IMR-90 (cell line): ENCODE data around the gene MAGI2. TPM values are rescaled to one million over a fixed set of nuclear protein-coding genes. Genes with fewer than 3 reads are reported as not detected.

Experiments
- ATAC-seq: fragments of 200-7000 bp; cut with Tn5 transposase; 2 replicates; pipeline ENCODE4 v1.9.1; 2020; ENCODE audit warnings: low read depth, mild to moderate bottlenecking, moderate library complexity
- BruUV-seq: library from RNA; stranded (reverse); fragments of 400-500 nt; replicated peaks from 2 replicates; lab custom pipeline; 2021; lab: Mats Ljungman, UMichigan
- CTCF ChIA-PET: fragments of 300-600 bp; formaldehyde crosslinking; extraction: SDS; loops from one replicate; lab custom pipeline; 2021; ENCODE audit warnings: antibody characterized with exemption; lab: Yijun Ruan, JAX
- POLR2A ChIA-PET: fragments of 300-600 bp; sonication (Branson Sonifier 250); formaldehyde crosslinking; loops from one replicate; lab custom pipeline; 2022; ENCODE audit warnings: antibody characterized with exemption; ENCODE audit not compliant: unreplicated experiment; lab: Charles Lee
- DNase-seq: peaks from one replicate; pipeline ENCODE4 v3.0.0; 2013
- H2AFZ ChIP-seq: replicated peaks from 2 replicates; pipeline ENCODE3; 2013; ENCODE audit warnings: low read length, mild to moderate bottlenecking; ENCODE audit not compliant: poor library complexity
- H2AK5ac ChIP-seq: 2 replicates; pipeline ENCODE4 v1.6.1; 2013; ENCODE audit warnings: low read depth, low read length, inconsistent platforms
- H2AK9ac ChIP-seq: replicated peaks from 2 replicates; pipeline ENCODE3; 2013; ENCODE audit warnings: mild to moderate bottlenecking, low read depth, low read length, moderate library complexity; ENCODE audit not compliant: poor library complexity
- H2BK120ac ChIP-seq: 2 replicates; pipeline ENCODE4 v1.6.1; 2013; ENCODE audit warnings: low read depth, low read length, inconsistent platforms
- H2BK15ac ChIP-seq: 3 replicates; pipeline ENCODE4 v1.6.1; 2013; ENCODE audit warnings: low read depth, low read length, inconsistent platforms
- H2BK20ac ChIP-seq: 2 replicates; pipeline ENCODE4 v1.6.1; 2013; ENCODE audit warnings: low read depth, mild to moderate bottlenecking, inconsistent platforms, low read length, moderate library complexity
- H2BK5ac ChIP-seq: 2 replicates; pipeline ENCODE4 v1.6.1; 2013; ENCODE audit warnings: mild to moderate bottlenecking, low read depth, low read length, inconsistent platforms; ENCODE audit not compliant: poor library complexity, severe bottlenecking
- H3K14ac ChIP-seq: replicated peaks from 2 replicates; pipeline ENCODE4 v1.6.1; 2013; ENCODE audit warnings: low read depth, low read length, inconsistent platforms
- H3K18ac ChIP-seq: 2 replicates; pipeline ENCODE4 v1.6.1; 2013; ENCODE audit warnings: low read depth, low read length, control low read depth
- H3K23ac ChIP-seq: 2 replicates; pipeline ENCODE4 v1.6.1; 2013; ENCODE audit warnings: low read depth, low read length, inconsistent platforms
- H3K27ac ChIP-seq: 2 replicates; pipeline ENCODE4 v1.5.1; 2013; ENCODE audit warnings: mild to moderate bottlenecking, control low read depth, low read length; ENCODE audit not compliant: insufficient read depth
- H3K27me3 ChIP-seq: 2 replicates; pipeline ENCODE4 v1.6.1; 2013; ENCODE audit warnings: low read length; ENCODE audit not compliant: control insufficient read depth, insufficient read depth
- H3K36me3 ChIP-seq: 2 replicates; pipeline ENCODE4 v1.6.1; 2013; ENCODE audit warnings: low read length, mixed read lengths; ENCODE audit not compliant: control insufficient read depth, insufficient read depth
- H3K4ac ChIP-seq: 2 replicates; pipeline ENCODE4 v1.6.1; 2013; ENCODE audit warnings: low read depth, low read length, inconsistent platforms
- H3K4me1 ChIP-seq: 2 replicates; pipeline ENCODE4 v1.6.1; 2013; ENCODE audit warnings: low read length, mixed read lengths; ENCODE audit not compliant: control insufficient read depth, insufficient read depth
- H3K4me2 ChIP-seq: 2 replicates; pipeline ENCODE4 v1.6.1; 2013; ENCODE audit warnings: low read depth, mild to moderate bottlenecking, control low read depth, low read length, moderate library complexity
- H3K4me3 ChIP-seq: 2 replicates; pipeline ENCODE4 v1.5.1; 2013; ENCODE audit warnings: low read depth, mild to moderate bottlenecking, control low read depth, low read length, moderate library complexity; ENCODE audit not compliant: insufficient read depth
- H3K56ac ChIP-seq: 2 replicates; pipeline ENCODE4 v1.6.1; 2013; ENCODE audit warnings: low read length, inconsistent platforms; ENCODE audit not compliant: insufficient read depth; ENCODE audit errors: extremely low read depth
- H3K79me1 ChIP-seq, 2 experiments: 2 replicates each; pipeline ENCODE4 v1.6.1; 2013; ENCODE audit warnings: low read length in 2 of 2, inconsistent platforms in 1 of 2, low read depth in 1 of 2
- H3K9ac ChIP-seq: 2 replicates; pipeline ENCODE4 v1.6.1; 2013; ENCODE audit warnings: low read depth, low read length, control low read depth
- H3K9me1 ChIP-seq: 2 replicates; pipeline ENCODE4 v1.6.1; 2013; ENCODE audit warnings: low read length, inconsistent platforms; ENCODE audit not compliant: insufficient read depth
- H3K9me3 ChIP-seq: 2 replicates; pipeline ENCODE4 v1.6.1; 2013; ENCODE audit warnings: low read length; ENCODE audit not compliant: control insufficient read depth, insufficient read depth
- H4K20me1 ChIP-seq: 2 replicates; pipeline ENCODE4 v1.6.1; 2013; ENCODE audit warnings: low read length, inconsistent platforms; ENCODE audit not compliant: insufficient read depth
- H4K5ac ChIP-seq: 2 replicates; pipeline ENCODE4 v1.6.1; 2013; ENCODE audit warnings: mild to moderate bottlenecking, low read depth, low read length, control low read depth
- H4K8ac ChIP-seq, 2 experiments: 2 replicates each; pipeline ENCODE4 v1.6.1; 2013; ENCODE audit warnings: low read depth in 2 of 2, low read length in 2 of 2, control low read depth in 1 of 2, inconsistent platforms in 1 of 2
- H4K91ac ChIP-seq: 2 replicates; pipeline ENCODE4 v1.6.1; 2013; ENCODE audit warnings: low read depth, low read length, inconsistent platforms; ENCODE audit not compliant: insufficient read depth
- CHD1 ChIP-seq: IDR thresholded peaks from 2 replicates; pipeline ENCODE4 v1.6.1; 2012; ENCODE audit warnings: low read depth, low read length, improper control_type of control experiment
- FOS ChIP-seq: fragments of 150-350 bp; IDR thresholded peaks from 2 replicates; pipeline ENCODE4 v1.6.1; 2016; ENCODE audit warnings: low read depth, low read length
- MAFK ChIP-seq: IDR thresholded peaks from 2 replicates; pipeline ENCODE4 v1.6.1; 2012; ENCODE audit warnings: low read depth, low read length, improper control_type of control experiment
- MXI1 ChIP-seq: IDR thresholded peaks from 2 replicates; pipeline ENCODE4 v1.6.1; 2012; ENCODE audit warnings: low read depth, mild to moderate bottlenecking, low read length, moderate library complexity, borderline replicate concordance
- NFE2L2 ChIP-seq: fragments of 150-350 bp; IDR thresholded peaks from 2 replicates; pipeline ENCODE4 v1.6.1; 2016; ENCODE audit warnings: low read depth, mild to moderate bottlenecking, low read length
- POLR2A ChIP-seq: IDR thresholded peaks from 2 replicates; pipeline ENCODE4 v1.6.1; 2012; ENCODE audit warnings: mild to moderate bottlenecking, low read depth, low read length
- RAD21 ChIP-seq: IDR thresholded peaks from 2 replicates; pipeline ENCODE4 v1.6.1; 2012; ENCODE audit warnings: low read length, improper control_type of control experiment
- RCOR1 ChIP-seq: IDR thresholded peaks from 2 replicates; pipeline ENCODE4 v1.6.1; 2012; ENCODE audit warnings: mild to moderate bottlenecking, low read length, improper control_type of control experiment; ENCODE audit not compliant: insufficient replicate concordance
- RFX5 ChIP-seq: IDR thresholded peaks from 2 replicates; pipeline ENCODE4 v1.8.0; 2012; ENCODE audit warnings: low read depth, mild to moderate bottlenecking, low read length, moderate library complexity
- SMC3 ChIP-seq: fragments of 150-350 bp; IDR thresholded peaks from 2 replicates; pipeline ENCODE4 v1.6.1; 2016; ENCODE audit warnings: low read depth, mild to moderate bottlenecking, antibody characterized with exemption, low read length, moderate library complexity
- WGBS, 2 experiments: methylation state at CpG; one replicate each; pipeline versions ENCODE4 v1.1.5 to v1.1.7; 2013; ENCODE audit warnings: missing lambda C conversion rate in 2 of 2; ENCODE audit not compliant: insufficient read length in 1 of 2; ENCODE audit errors: extremely low coverage in 2 of 2; 5-methylcytosine and 5-hydroxymethylcytosine counted together
- dilution Hi-C: fragments of 300-500 bp; cut with HindIII; formaldehyde crosslinking; loops from one replicate; pipeline ENCODE4 v1.14.3; 2018; ENCODE audit warnings: low sequenced_read_pairs; ENCODE audit not compliant: unreplicated experiment
- in situ Hi-C: fragments of 300-500 bp; cut with MboI; formaldehyde crosslinking; loops from 3 replicates; pipeline ENCODE4 v1.14.3; 2019; ENCODE audit warnings: low sequenced_read_pairs, inconsistent platforms, mixed read lengths
- intact Hi-C: fragments of 100-400 bp; cut with micrococcal nuclease; formaldehyde crosslinking; loops from 2 replicates; pipeline ENCODE4 v1.10.0; 2022
- polyA plus RNA-seq, 3 experiments: library from polyadenylated mRNA; depleted of rRNA; stranded (reverse); fragments of >200 nt; gene quantifications; 2 replicates each; pipeline ENCODE4 v1.2.3, GENCODE V29; 2012; ENCODE audit warnings: low replicate concordance in 1 of 3
- total RNA-seq: library from RNA; depleted of rRNA; stranded (reverse); fragments of >200 nt; gene quantifications from 2 replicates; pipeline ENCODE4 v1.2.3, GENCODE V29; 2012
- TF ChIP-seq, protein P1 (sequence below): fragments of 150-350 bp; IDR thresholded peaks from 2 replicates; pipeline ENCODE4 v1.6.1; 2017; ENCODE audit warnings: mild to moderate bottlenecking, antibody characterized with exemption, low read length, low read depth
- TF ChIP-seq, protein P2 (sequence below): conservative IDR thresholded peaks from 2 replicates; pipeline ENCODE4 v1.5.1; 2012; ENCODE audit warnings: mild to moderate bottlenecking, low read depth, low read length, improper control_type of control experiment
- TF ChIP-seq, protein P3 (sequence below): fragments of 150-350 bp; IDR thresholded peaks from 2 replicates; pipeline ENCODE4 v1.6.1; 2016; ENCODE audit warnings: low read depth, mild to moderate bottlenecking, low read length, moderate library complexity, borderline replicate concordance

Gene MAGI2
- total and polyA plus RNA-seq, 2 of the 4 experiments (the other 2 are of a cell fraction): 2.5 to 17.9 TPM

DNA sequence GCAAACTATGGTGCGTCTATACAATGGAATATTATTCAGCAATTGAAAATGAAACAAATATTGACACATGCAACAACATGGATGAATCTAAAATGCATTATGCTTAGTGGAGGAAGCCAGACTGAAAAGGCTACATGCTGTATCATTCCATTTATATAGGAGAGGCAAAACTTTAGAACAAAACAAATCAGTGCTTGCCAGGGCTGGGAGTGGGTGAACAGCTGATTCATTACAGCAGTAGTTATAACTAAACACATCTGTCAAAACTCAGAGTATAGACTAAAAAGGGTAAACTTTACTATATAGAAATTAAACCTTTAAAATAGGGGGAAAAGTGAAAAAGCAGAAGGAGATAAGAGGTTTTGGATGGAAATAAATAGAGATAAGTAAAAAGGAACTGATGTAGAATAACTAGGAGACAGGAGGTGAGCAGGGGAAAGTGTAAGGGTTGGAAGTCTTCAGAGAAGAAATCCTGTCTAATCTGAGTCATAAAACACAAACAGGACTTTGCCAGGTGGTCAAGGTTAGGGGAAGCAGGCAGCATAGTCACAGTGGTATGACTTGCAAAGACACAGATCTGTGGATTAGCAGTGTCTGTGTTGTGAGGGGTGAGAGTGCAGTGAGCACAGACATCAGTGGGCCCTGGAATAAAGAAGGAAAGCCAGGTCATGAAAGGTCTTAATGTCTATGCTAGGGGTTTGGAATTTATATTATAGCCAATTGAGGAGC lies 1305.1 kb downstream of the MAGI2 start:
- DNase-seq (peak; percentile 41), ATAC-seq (no peak)
- no peak overlapping the region for H3K27ac ChIP-seq
- peaks cover 10% of the 10 kb centered on the region for H3K4me1 ChIP-seq
- H3K4me3 ChIP-seq: no peak overlapping the region
- H2BK20ac ChIP-seq: 0 out of 2 replicates have a peak overlapping the region, but pooled peaks have one; percentile 59
- WGBS, 2 experiments: no CpG with 5 or more reads among the region's 1 CpG
- dilution Hi-C loops (no loop called here), in situ Hi-C loops (loop anchor here (25.0 kb wide), 1 partner anchor 789 kb away; no protein-coding TSS in a partner anchor), intact Hi-C loops (no loop called here)
- peak overlapping the region; percentile 88; the same call in 1 of the 2 replicates for H2AK5ac ChIP-seq
- H4K5ac ChIP-seq: no peak overlapping the region
- H3K9me3 ChIP-seq: no peaks in the 10 kb centered on the region
- H4K91ac ChIP-seq: no peak overlapping the region
- H3K36me3 ChIP-seq: no peaks in the 10 kb centered on the region
- H3K23ac ChIP-seq: no peak overlapping the region
- no peak overlapping the region for H3K4ac ChIP-seq
- H3K9me1 ChIP-seq: peaks cover 8% of the 10 kb centered on the region; the same call in 1 of the 2 replicates
- no peak overlapping the region for H2AFZ ChIP-seq
- no TSS peak for BruUV-seq
- H3K27me3 ChIP-seq: no peaks in the 10 kb centered on the region
- no peak overlapping the region for H4K8ac ChIP-seq
- H2BK5ac ChIP-seq: no peak overlapping the region
- H3K9ac ChIP-seq: no peak overlapping the region
- H3K14ac ChIP-seq: no peak overlapping the region
- no peak for TF ChIP-seq RCOR1
- TF ChIP-seq, protein P1, sequence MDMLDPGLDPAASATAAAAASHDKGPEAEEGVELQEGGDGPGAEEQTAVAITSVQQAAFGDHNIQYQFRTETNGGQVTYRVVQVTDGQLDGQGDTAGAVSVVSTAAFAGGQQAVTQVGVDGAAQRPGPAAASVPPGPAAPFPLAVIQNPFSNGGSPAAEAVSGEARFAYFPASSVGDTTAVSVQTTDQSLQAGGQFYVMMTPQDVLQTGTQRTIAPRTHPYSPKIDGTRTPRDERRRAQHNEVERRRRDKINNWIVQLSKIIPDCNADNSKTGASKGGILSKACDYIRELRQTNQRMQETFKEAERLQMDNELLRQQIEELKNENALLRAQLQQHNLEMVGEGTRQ: no peak
- no peak for TF ChIP-seq NFE2L2
- TF ChIP-seq, protein P2, sequence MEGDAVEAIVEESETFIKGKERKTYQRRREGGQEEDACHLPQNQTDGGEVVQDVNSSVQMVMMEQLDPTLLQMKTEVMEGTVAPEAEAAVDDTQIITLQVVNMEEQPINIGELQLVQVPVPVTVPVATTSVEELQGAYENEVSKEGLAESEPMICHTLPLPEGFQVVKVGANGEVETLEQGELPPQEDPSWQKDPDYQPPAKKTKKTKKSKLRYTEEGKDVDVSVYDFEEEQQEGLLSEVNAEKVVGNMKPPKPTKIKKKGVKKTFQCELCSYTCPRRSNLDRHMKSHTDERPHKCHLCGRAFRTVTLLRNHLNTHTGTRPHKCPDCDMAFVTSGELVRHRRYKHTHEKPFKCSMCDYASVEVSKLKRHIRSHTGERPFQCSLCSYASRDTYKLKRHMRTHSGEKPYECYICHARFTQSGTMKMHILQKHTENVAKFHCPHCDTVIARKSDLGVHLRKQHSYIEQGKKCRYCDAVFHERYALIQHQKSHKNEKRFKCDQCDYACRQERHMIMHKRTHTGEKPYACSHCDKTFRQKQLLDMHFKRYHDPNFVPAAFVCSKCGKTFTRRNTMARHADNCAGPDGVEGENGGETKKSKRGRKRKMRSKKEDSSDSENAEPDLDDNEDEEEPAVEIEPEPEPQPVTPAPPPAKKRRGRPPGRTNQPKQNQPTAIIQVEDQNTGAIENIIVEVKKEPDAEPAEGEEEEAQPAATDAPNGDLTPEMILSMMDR: no peak
- TF ChIP-seq, protein P3, sequence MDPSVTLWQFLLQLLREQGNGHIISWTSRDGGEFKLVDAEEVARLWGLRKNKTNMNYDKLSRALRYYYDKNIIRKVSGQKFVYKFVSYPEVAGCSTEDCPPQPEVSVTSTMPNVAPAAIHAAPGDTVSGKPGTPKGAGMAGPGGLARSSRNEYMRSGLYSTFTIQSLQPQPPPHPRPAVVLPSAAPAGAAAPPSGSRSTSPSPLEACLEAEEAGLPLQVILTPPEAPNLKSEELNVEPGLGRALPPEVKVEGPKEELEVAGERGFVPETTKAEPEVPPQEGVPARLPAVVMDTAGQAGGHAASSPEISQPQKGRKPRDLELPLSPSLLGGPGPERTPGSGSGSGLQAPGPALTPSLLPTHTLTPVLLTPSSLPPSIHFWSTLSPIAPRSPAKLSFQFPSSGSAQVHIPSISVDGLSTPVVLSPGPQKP: no peak
- no peak for TF ChIP-seq RFX5
- no peak for TF ChIP-seq CHD1
- TF ChIP-seq POLR2A: no peak
- TF ChIP-seq SMC3: no peak
- no peak for TF ChIP-seq MAFK
- TF ChIP-seq RAD21: no peak
- no peak for TF ChIP-seq MXI1
- no peak for TF ChIP-seq FOS
- H2AK9ac ChIP-seq: no peak overlapping the region
- no peak overlapping the region; the same call in 1 of the 2 replicates for H2BK120ac ChIP-seq
- H3K56ac ChIP-seq: no peak overlapping the region
- H2BK15ac ChIP-seq: no peak overlapping the region
- H4K20me1 ChIP-seq: no peaks in the 10 kb centered on the region
- no peak overlapping the region for H3K4me2 ChIP-seq
- peak overlapping the region; percentile 86 for H3K18ac ChIP-seq
- POLR2A ChIA-PET: no interaction called here
- no peaks in the 10 kb centered on the region for H3K79me1 ChIP-seq
- CTCF ChIA-PET: interaction anchor here (1.0 kb wide), 1 partner anchor 14 kb away, joined by 3 read pairs; no protein-coding TSS in a partner anchor
